Loucy (cell line): ENCODE data around the gene DLGAP4.

ENCODE experiments used
- CTCF ChIP-seq: fragments of 200-600 bp; sonication (generic); conservative IDR thresholded peaks from 2 replicates; pipeline ENCODE4 v1.5.1; 2014; ENCODE audit warnings: mild to moderate bottlenecking, antibody characterized with exemption, low read length
- EZH2phosphoT487 ChIP-seq: fragments of 200-600 bp; IDR thresholded peaks from 2 replicates; pipeline ENCODE4 v1.6.1; 2018; ENCODE audit warnings: antibody characterized with exemption, mild to moderate bottlenecking, moderate library complexity, borderline replicate concordance

- TF ChIP-seq CTCF = no peak
- no peak for TF ChIP-seq EZH2phosphoT487
These were observed 226.2 kb downstream of the DLGAP4 start for GRCh38 chr20:36532388-36532787.
